Mucosa of descending colon (tissue), 3 donors: ENCODE measurements around the gene ZNF526. TPM values are rescaled to one million over a fixed set of nuclear protein-coding genes. Genes with fewer than 3 reads are reported as not detected.

Source experiments
- ATAC-seq: fragments of 200-7000 bp; cut with Tn5 transposase; one replicate; pipeline ENCODE4 v1.9.1; 2020; ENCODE audit warnings: mild to moderate bottlenecking, moderate library complexity
- DNase-seq, 3 donors: peaks; one replicate each; pipeline ENCODE4 v3.0.0-alpha.2; 2020
- H3K36me3 ChIP-seq: fragments of 200-600 bp; one replicate; pipeline ENCODE4 v1.8.0; 2021; ENCODE audit warnings: low read depth, mild to moderate bottlenecking
- H3K4me1 ChIP-seq: fragments of 200-600 bp; one replicate; pipeline ENCODE4 v1.8.0; 2021; ENCODE audit warnings: low read depth, mild to moderate bottlenecking
- H3K4me3 ChIP-seq: fragments of 200-600 bp; one replicate; pipeline ENCODE4 v1.8.0; 2021; ENCODE audit warnings: mild to moderate bottlenecking
- H3K9me3 ChIP-seq: fragments of 200-600 bp; one replicate; pipeline ENCODE4 v1.8.0; 2021; ENCODE audit warnings: mild to moderate bottlenecking
- CTCF ChIP-seq: fragments of 200-600 bp; IDR thresholded peaks from one replicate; pipeline ENCODE4 v1.8.0; 2022; ENCODE audit warnings: antibody characterized with exemption, mild to moderate bottlenecking
- intact Hi-C, 2 donors: fragments of 100-400 bp; cut with DNase I in 1 of 2; cut with micrococcal nuclease in 1 of 2; formaldehyde crosslinking; loops; one replicate each; pipeline versions ENCODE4 v1.11.0 to v1.11.1; 2022; cut with DNase I, micrococcal nuclease
- total RNA-seq, 3 donors: library from RNA; stranded (reverse); fragmentation: NEBNext Ultra II Directional in 2 of 3; extraction: Animal tissue kit (Norgen Biotek cat#: 25700) in 2 of 3; gene quantifications; one replicate each; pipeline versions ENCODE4 v1.2.1 to v1.2.4, GENCODE V29; 2021 to 2023
- donor health status: DM: no; HTN: no; CAD: no; lungs with moderate emphysema.
- donor health status: DM: no; HTN: no; CAD: no.
- donor health status: DM: no; HTN: yes; CAD: no.

ZNF526 gene
- total RNA-seq, 3 donors from 2014 or later, result 9.9 to 13.4 (median 10.4) TPM

DNA sequence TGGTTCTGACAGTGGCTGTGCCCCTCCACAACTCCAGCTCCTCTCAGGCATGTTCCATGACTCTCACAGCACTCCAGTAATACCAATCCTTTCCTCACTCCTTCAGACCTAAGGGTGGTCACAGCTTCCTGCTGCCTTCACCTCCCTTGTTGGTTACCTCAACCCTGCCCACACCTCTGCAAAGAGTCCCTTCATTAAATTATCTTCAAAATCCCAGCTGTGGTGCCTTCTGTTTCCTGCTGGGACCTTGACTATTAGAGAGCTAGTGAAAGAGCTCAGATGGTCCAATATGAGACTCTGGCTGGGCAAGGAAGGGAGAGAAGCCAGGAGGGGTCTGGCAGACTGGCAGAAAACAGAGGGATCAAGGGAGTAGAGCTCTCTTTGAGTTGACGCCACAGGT is 28.8 kb upstream of the ZNF526 start:
- no peaks in the 10 kb centered on the region for H3K9me3 ChIP-seq
- H3K36me3 ChIP-seq, result no peaks in the 10 kb centered on the region
- DNase-seq (no peak), ATAC-seq (peak; percentile 2)
- H3K4me3 ChIP-seq, result no peak overlapping the region
- intact Hi-C loops, result no loop called here
- peaks cover 21% of the 10 kb centered on the region for H3K4me1 ChIP-seq
- no peak for TF ChIP-seq CTCF

DNA sequence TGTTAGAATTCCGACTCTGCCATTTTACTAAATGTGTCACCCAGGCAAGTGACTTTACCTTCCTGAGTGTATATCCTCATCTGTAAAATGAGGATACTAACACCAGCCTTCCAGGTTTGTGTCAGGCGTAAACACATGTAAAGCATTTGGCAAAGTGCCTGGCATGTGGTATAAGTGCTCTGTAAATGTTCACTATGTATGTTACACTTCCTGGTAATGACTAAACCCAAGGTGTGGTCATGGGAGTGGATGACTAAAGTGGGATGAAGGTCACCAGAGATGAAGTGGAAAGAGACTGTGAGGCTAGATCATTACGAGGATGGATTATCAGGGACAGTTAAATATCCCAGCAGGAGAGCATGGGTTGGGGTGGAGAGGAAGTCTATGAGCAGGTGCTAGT is 28.3 kb upstream of the ZNF526 start:
- ATAC-seq (peak; percentile 95), DNase-seq (peak in 1 of 3 donors; percentile 96)
- Histone ChIP-seq H3K36me3 (no peaks in the 10 kb centered on the region), H3K4me1 (peaks cover 22% of the 10 kb centered on the region), H3K9me3 (no peaks in the 10 kb centered on the region), H3K4me3 (no peak overlapping the region)
- intact Hi-C loops, result no loop called here
- no peak for TF ChIP-seq CTCF

DNA sequence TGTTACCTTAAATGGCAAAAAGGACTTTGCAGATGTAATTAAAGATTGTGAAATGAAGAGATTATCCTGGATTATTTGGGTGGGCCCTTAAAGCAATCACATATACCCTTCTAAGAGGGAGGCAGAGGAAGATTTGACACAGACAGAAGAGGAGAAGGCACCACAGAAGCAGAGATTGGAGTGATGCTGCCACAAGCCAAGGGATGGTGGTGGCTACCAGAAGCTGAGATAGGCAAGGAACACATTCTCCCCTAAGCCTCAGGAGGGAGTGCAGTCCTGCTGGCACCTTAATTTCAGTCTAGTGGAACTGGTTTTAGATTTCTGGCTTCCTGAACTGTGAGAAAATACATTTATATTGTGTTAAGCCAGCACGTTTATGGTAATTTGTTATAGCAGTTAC is 26.8 kb upstream of the ZNF526 start:
- intact Hi-C loops, result no loop called here
- Histone ChIP-seq H3K36me3 (no peaks in the 10 kb centered on the region), H3K4me3 (no peak overlapping the region), H3K4me1 (peaks cover 31% of the 10 kb centered on the region), H3K9me3 (no peaks in the 10 kb centered on the region)
- no peak for ATAC-seq
- no peak for TF ChIP-seq CTCF
- DNase-seq, result no peak

GRCh38 chr19:42193706-42194105 is 26.4 kb upstream of the ZNF526 start:
- no peaks in the 10 kb centered on the region for H3K9me3 ChIP-seq
- H3K4me1 ChIP-seq, result peaks cover 31% of the 10 kb centered on the region
- TF ChIP-seq CTCF, result no peak
- peaks cover 4% of the 10 kb centered on the region for H3K36me3 ChIP-seq
- intact Hi-C loops, result no loop called here
- no peak overlapping the region for H3K4me3 ChIP-seq
- ATAC-seq, result peak; percentile 47
- no peak for DNase-seq

GRCh38 chr19:42196011-42197001 is 23.8 kb upstream of the ZNF526 start:
- Histone ChIP-seq H3K36me3 (peaks cover 4% of the 10 kb centered on the region), H3K4me1 (peaks cover 36% of the 10 kb centered on the region), H3K9me3 (no peaks in the 10 kb centered on the region), H3K4me3 (no peak overlapping the region)
- DNase-seq (peak in 1 of 3 donors; percentile 64), ATAC-seq (no peak)
- intact Hi-C loops, result no loop called here
- no peak for TF ChIP-seq CTCF
